Activated CD8-positive, alpha-beta memory T cell treated with anti-CD3 and anti-CD28 coated beads for 48 hours (primary cell): ENCODE data around the gene BCL10.

Experiments used
- DNase-seq, 3 experiments: peaks; one replicate each; pipeline ENCODE4 v3.0.0-alpha.2; 2020; ENCODE audit warnings: low read depth in 2 of 3, low spot score in 2 of 3

BCL10 gene

DNA sequence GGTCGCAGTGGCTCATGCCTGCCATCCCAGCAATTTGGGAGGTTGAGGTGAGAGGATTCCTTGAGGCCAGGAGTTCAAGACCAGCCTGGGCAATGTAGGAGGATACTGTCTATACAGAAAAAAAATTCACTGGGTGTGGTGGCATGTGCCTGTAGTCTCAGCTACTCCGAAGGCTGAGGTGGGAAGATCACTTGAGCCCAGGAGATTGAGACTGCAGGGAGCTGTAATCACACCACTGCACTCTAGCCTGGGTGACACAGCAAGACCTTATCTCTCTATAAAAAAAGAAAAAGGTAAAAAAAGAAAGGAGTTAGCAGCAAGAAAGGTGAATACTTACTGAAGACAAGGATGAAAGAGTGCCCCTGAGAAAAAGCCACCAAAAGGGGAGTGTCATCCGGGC lies 23.7 kb upstream of the BCL10 start:
- DNase-seq = no peak

DNA sequence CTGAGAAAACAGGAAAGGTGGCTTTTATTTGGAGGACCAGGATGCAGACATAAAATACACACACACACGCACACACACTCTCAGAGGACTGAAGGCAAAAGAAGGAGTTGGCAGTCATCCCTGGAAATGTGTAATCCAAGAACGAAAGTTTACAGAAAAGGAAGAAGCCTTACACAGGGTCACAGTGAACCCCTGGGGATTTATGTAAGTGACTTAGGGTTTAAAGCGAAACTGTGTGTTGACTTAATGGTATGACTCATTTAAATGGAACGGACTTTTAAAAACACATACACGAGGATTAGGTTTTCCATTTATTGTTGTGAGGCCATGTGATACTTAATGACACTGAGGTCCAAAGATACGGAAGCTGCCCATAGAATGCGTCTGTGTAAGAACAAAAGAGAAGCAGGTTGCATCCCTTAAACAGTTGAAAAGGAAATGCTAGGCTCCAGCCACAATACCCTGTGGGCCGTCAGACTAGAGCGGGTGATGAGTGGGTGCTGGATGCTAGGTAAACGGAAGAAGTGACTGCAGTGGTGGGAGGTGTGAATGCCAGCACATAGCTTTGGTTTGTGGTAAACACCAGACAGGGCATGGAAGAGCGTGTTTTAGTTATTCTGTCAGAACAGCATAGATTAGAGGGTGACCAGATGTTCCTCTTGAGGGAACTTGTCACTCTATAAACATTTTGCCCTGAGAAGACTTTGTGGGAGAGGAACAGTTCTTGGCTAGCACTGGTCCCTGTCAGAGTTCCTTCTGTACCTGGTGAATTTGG lies 21.6 kb upstream of the BCL10 start:
- peak in 2 of 3 experiments; percentile 39 to 61 for DNase-seq

DNA sequence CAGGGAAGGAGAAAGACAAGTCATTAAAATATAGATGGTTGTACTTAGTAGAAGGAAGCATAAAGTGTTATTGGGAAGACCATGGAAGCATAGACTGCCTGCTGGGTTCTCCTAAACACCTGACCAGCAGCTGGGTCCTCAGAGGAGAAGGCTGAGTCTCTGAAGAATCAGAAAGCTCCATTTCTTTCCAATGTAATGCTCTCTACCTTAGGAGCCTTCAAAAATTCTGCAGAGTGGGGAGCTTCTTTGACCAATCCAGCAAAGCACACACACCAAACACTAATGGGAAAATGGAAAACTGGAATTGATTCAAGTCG lies 21.1 kb upstream of the BCL10 start:
- DNase-seq = no peak

DNA sequence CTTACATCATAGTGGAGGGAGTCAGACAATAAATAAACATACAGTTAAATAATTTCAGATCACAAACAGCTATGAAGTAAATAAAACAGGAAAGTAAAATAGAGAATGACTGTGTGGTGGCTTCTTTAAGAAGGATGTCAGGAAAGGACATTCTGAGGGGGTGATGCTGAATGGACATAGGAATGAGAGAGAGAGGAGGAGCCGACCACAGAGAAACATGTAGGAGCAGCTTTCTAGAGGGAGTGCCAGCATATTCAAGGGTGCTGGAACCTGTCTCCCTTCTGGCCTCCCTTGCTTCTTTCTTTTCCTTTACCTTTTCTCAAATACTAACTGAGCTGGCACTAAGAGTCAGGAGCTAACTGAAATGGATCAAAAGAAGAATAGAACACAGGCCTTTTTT lies 20.5 kb upstream of the BCL10 start:
- DNase-seq = no peak

DNA sequence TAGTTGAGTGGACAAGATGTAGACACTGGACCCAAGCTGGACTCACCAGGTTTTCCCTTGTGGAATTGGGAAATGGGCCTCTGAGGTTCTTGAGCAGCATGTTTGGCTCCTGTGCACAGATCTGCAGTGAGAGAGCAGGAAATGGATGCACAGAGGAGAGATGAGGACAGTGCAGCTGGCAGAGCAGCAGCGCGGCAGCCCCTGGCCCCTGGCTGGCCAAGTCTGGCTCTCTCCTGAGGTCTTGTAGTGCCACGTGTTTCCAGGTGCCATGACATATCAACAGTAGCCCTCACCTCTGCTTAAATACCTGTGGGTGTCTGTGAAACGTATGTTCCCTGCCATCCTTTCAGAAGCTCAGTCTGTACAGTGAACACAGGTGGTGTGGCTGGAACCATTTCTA lies 19.2 kb upstream of the BCL10 start:
- no peak for DNase-seq

DNA sequence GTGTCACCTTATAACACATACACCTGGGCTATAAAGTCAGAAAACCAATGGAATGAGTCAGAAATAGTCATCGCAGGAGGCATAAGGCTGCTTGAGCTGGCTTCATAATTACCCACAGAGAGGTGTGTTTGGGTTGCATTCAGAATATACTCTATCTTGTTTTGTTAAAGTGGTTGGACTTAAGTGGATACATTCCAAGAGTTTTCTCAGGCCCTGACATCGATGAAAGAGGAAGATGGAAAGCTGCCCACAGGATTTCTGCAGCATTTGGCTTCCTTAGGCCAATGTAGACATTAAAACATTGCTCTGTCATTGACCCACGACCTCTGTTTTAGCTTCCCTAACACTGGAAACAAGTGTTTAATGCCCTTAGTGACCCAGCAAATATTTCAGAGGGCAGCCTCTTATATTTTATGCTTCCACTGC lies 18.6 kb upstream of the BCL10 start:
- no peak for DNase-seq

DNA sequence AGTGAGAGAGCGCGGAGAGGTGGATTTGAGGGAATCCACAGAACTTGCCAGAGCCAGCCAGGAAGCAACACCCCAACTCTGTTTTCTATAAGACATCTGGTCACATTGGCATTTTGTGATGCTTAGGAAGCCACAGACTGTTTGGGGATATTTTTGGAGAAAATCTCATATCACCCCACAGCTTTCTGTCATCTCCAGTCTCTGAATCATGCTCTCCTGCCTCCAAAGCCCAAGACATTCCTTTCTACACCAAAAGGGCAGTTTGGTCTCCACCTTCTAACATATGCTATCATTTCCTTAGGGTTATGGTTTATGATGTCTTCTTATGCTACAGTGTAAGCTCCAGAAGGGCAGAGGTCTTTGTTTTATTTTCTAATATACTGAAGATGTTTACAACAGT lies 14.4 kb upstream of the BCL10 start:
- DNase-seq = no peak

DNA sequence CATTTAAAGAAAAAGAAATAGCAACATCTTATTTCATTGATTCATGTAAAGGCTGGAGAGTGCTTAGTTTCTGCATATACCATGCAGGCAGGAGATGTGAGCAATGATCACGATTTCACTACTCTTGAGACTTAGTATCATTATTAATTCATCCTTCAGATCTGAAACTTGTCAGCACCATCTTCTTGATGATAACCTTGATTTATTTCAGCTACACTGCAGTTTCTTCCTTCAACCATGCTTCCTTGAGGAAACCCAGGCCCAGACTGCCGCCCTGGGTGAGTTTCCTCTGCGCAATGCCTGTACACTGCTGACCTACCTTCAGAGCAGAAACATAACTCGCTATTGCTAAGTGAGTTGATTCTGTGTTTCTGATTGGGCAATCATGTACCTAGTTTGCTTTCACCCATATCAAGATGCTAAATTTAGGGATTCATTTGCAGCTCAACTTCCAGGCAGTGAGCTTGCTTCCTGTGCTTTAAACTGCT lies 13.5 kb upstream of the BCL10 start:
- DNase-seq = no peak

DNA sequence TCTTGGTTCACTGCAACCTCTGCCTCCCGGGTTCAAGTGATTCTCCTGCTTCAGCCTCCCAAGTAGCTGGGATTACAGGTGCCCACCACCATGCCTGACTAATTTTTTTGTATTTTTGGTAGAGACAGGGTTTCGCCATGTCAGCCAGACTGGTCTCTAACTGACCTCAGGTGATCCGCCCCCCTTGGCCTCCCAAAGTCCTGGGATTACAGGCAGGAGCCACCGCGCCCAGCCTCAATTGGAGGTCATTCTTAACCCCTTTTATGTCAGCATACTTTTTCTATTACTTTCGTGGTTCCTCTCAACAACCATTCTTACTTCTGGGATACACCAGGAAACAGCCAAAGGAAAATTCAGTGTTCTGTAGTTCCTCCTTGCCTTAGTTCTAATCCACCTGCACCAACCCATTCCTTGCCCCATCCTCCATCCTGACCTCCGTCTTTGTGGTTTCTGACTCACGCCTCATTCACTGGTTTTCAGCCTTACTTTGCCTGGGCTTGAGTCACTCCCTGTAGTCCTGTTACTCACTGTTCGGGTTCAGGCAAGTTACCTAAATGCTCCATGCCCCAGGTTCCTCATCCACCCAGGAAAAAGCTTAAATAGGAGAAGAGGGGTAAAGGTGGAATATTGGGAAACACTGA lies 12.9 kb upstream of the BCL10 start:
- DNase-seq = no peak

DNA sequence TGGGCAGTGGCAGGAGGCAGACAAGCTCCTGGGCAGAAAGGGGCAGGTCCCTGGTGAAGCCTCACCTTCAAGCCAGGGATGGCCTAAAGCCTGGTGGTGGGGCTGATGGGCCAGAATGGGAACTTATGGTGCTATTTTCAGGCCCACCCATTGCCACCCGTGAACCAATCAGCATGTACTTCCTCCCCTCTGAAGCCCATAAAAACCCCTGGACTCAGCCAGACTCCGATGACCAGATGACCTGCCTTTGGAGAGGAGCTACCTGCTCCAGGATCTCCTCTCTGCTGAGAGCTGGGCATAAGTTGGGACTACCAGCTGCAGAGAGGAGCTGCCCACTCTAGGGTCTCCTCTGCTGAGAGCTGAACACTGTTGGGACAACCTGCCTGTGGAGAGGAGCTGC lies 7.8 kb upstream of the BCL10 start:
- DNase-seq = no peak

DNA sequence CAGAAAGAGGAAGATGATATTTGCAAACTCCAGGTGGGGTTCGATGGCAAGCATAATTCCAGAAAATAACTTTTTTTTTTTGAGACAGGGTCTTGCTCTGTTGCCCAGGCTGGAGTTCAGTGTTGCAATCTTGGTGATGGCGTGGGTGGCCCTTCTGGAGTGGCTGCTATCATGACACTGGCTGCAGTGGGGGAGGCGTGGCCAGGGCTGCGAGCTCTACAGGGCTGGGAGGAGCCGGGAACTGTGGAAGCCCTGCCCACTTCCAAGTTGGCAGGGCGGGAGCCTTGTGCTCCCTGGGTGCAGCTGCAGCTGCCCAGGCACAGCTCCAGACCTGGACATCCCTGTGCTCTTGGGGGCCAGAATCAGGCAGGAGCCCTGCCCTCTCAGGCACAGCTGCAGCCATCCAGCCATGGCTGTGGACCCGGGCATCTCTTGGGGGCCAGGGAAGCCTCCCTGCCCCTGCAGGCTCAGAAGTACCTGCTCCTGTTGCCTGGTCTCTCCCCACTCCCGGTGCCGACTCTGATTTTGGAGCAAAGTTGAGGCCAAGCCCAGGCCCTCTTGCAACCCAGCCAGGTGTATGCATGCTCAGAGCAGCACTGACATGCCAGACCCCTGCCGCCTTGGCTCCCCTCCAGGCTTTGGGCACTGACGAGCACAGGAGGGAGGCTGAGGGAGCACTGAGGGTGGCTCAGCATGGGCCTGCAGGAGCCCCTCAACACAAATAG lies 7.2 kb upstream of the BCL10 start:
- DNase-seq = no peak

DNA sequence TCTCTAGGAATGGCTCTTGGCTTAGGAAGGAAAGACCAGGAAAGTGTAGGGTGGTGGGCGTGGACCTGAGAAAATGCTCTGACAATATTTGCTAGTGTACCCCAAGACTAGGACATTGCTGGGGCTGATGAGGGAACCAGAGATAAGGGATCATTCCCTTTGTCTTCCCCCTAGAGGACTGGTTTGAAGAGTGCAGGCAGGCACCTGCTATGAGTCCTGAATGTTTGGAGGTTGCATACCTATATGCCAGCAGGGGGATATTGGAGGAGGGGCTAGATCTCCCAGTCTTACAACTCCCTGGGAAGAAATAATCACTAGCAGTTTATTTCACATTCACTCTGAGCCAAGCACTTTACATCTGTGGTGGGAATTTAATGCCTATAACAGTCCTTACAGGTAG lies 6.0 kb upstream of the BCL10 start:
- DNase-seq = no peak

DNA sequence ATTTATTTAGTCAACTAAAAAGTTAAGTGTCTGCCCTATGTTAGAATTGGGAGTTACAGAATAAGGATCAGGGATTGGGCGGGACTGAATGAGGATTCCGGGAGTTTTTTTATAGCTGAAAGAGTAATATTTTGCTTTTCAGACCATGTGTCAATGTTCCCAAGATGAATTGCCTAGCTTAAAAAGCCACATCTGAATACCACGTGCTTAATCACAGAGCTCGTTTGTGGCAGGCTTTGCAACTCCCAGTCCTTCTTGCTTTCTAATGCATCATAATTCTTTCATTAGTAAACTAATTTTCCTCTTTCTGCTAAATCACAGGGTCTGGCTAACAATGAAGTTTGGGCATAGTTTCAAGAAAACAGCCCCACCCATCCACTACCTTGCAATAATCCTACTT lies 4.2 kb upstream of the BCL10 start:
- no peak for DNase-seq

DNA sequence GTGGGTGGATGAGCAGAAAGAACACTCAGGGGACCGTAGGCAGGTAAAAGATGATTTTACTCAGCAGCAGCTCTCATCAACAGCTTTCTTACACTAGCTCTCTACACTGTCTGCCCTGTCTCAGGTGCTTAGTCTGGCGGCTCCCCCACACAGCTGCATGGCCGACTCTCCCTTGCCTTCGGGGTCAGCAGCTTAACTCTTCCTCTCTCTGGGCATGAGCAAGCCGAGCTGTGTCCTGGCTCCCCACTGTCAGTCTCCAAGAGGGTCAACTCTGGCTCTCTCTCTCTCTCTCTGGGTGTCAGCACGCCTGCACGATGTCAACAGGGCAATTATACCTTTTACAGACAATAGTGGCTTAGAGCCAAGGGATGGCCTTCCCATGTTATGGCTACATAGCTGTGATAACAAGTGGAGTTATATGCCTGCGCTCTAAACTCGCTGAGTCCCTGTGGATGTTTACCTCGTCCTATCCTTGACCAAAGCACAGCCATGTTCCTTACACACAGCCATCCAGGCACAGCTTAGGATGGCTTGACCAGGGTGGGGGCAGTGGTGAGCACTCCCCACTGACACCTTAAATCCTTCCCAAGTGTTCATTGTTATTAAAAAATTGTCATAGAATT lies 3.1 kb upstream of the BCL10 start:
- DNase-seq = no peak

DNA sequence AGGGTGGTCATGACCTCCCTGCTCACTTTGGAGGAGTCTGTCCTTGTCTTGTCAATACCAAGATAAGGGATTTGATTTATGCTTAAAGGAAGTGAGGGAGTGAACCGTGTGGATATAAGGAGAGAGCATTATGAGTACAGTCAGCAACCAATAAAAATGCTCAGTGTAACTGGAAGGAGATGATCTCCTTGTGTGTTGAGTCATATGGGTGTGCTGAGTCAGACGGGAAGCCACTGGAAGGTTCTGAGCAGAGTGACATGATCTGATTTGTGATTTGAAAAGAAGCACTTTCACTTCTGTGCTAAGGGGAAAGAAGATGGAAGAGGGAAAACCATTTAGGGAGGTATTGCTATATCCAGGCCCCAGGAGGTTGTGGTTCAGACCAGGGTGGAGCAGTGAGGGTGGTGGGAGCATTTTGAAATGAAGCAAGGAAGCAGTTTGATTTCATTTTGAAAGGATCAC lies 2.5 kb upstream of the BCL10 start:
- no peak for DNase-seq

DNA sequence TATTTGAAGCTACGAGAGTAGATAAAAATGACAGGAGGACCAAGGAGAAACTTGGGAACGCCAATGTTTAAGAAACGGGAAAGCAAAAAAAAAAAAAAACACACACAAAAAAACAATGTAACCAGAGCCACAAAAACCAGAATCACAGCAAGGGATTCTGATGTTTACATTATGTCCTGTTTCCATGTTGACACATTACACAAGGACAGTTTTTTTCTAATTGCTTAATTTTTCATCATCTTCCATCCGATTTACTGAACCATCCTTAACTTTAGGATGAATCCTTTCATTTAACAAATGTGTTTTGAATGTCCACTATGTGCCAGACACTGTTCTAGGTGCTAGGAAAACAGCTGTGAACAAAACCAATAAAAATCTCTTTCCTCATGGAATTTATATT lies 1.4 kb upstream of the BCL10 start:
- DNase-seq = no peak

DNA sequence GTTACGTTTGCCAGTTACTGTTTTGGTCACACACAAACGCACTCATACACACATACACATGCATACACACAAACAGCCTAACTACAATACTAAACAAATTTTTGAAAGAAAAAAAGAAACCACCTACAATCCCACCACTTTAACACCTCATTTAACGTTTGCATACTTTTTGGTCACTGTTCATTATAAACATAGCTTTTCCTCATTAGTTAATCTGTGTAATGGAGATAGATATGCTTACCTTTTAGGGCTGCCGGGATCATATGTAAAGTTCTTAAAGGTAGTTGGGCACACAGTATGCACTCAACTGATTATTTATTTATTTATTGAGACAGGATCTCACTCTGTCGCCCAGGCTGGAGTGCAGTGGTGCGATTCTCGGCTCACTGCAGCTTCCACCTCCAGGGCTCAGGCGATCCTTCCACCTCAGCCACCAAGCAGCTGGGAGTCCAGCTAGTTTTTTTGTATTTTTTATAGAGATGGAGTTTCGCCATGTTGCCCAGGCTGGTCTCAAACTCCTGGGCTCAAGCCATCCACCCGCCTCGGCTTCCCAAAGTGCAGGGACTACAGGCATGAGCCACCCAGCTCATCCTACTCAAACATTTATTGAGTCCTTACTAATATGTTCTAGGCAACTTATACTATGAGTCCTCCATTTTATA lies 677 bp upstream of the BCL10 start:
- DNase-seq = no peak

DNA sequence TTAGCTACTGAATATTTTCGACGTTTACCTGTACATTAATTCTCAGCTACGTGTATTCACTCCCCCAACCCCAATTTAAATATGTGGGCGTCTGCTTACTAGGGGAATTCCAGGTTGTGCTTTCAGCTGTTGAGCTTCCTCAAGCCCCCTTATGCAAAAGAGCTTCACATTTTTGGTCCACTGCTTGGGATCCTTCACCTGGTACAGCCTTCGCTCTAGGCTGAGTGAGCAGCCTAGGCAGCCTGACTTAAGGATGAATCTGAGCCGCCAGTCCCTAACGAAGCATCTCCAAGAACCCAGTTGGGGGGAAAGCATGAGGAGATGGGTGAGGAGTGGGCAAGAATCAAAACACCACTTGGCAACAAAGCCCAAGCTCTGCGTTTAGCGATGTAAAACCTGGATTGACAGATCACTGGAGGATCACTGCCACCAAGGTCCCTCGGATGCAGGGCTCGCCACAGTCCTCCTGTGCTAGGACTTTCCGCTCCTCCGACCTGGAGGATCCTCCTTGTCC lies 674 bp downstream of the BCL10 start:
- DNase-seq = no peak

DNA sequence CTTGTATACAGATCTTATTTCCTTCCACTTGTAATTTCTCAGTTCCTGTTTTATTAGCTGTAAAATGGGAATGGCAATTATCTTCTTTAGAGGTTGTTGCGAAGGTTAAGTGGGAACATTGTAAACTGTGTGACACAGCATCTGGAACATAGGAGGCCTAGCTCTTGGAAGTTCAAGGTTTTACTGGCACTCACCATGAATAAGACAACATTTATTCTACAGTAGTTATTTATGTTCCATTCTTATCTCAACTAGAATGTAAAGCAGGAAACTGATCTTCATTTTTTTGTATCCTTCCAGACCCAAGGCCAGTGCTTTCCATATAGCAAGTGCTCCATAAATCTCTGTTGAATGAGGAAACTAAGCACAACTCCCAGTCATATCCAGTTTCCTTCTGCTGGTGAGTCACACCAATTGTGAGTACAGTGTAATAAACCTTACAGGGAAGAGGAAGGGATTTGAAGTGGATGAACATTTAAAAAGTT lies 1.4 kb downstream of the BCL10 start:
- no peak for DNase-seq

DNA sequence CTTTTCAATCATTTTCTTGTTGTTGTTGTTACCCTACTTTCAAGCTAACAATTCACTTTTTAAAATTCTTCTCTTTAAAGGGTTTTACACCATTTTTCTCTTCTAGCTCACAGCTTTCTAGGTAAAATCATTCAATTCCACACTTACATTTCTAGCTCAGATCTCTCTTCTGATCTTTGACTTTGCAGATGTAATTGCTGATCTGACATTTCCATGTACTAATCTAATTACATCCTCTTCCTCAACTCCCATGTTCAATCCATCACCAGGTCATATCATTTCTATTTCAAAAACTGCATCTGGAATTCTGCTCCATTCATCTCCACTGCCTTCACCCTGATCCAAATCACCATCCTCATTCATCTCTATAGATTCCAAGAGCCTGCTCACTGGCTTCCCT lies 3.0 kb downstream of the BCL10 start:
- no peak for DNase-seq
